ENCODE measurements around the gene TERF2IP.

TERF2IP gene

DNA sequence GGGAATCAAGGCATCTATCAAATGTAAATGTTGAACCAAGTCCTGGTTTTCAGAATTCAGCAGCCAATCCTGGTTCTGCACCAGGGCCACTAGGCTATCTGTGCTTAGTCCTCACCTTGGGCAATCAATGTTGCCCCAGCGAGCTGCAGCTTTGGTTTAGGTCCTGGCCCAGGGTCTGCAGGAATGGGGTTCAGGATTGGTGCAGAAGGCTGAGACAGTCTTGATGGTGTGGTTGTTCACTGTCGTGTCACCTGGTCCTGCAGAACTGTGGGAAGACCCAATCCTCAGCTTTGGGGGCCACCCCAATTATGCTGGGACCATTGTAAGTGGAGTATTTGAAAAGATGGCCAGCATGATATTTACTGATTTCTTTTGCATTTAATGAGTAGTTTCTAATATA, 10.6 kb downstream of the TERF2IP start:
- ChIA-PET CTCF (interaction anchor here (0.7 to 1.1 kb wide), 2 partner anchors 10 to 186 kb away, joined by 3 read pairs; no protein-coding TSS in a partner anchor), POLR2A (interaction anchor here (2.5 kb wide), 1 partner anchor 10 kb away, joined by 10 read pairs; the partner anchor contains the start of genes KARS1 and TERF2IP)
- Histone ChIP-seq H3K36me3 (ENCODE audit: control insufficient read depth in 2 of 2, insufficient read depth in 1 of 2, low read length in 2 of 2) (peaks cover 43 to 59% of the 10 kb centered on the region in 2 experiments), H3K4me3 (ENCODE audit: low read depth, low read length) (no peak overlapping the region), H3K27ac (ENCODE audit: extremely low read depth, low read depth, low read length) (no peak overlapping the region), H3K4me1 (ENCODE audit: control insufficient read depth, insufficient read depth, low read length) (no peaks in the 10 kb centered on the region), H3K9me3 (ENCODE audit: control insufficient read depth, insufficient read depth, low read depth, low read length) (no peaks in the 10 kb centered on the region)
- no peak for TF ChIP-seq ZNF354C (tag by site-specific recombination; IDR thresholded peaks at IDR 0.05; ENCODE audit: borderline replicate concordance, low read depth)
- TF ChIP-seq YY1 (tag by site-specific recombination; IDR thresholded peaks at IDR 0.05), result no peak

DNA sequence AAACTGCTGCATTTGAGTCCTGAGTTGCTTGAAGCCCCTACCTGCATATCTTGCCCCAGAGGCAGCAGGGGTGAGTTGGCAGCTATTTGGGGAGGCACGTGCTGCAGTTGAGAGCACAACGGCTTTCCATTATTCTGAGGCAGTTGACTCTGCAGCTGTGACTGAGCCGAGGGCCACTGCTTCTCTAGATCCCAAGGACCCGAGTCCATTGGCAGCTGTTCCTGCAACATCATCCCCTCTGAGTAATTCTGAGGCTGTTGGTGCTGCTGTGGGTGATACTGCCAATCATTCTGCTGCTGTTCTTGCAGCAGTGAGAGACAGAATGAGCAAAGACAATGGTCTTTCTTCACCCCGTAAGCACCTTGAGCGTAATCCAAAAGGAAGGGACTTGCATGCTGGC, 12.7 kb downstream of the TERF2IP start:
- Histone ChIP-seq H3K27ac (ENCODE audit: extremely low read depth, low read depth, low read length) (no peak overlapping the region), H3K4me1 (ENCODE audit: control insufficient read depth, insufficient read depth, low read length) (no peaks in the 10 kb centered on the region), H3K4me3 (ENCODE audit: low read depth, low read length) (no peak overlapping the region), H3K36me3 (ENCODE audit: control insufficient read depth in 2 of 2, insufficient read depth in 1 of 2, low read length in 2 of 2) (peaks cover 30 to 44% of the 10 kb centered on the region in 2 experiments), H3K9me3 (ENCODE audit: control insufficient read depth, insufficient read depth, low read depth, low read length) (no peaks in the 10 kb centered on the region)
- TF ChIP-seq, protein P1, sequence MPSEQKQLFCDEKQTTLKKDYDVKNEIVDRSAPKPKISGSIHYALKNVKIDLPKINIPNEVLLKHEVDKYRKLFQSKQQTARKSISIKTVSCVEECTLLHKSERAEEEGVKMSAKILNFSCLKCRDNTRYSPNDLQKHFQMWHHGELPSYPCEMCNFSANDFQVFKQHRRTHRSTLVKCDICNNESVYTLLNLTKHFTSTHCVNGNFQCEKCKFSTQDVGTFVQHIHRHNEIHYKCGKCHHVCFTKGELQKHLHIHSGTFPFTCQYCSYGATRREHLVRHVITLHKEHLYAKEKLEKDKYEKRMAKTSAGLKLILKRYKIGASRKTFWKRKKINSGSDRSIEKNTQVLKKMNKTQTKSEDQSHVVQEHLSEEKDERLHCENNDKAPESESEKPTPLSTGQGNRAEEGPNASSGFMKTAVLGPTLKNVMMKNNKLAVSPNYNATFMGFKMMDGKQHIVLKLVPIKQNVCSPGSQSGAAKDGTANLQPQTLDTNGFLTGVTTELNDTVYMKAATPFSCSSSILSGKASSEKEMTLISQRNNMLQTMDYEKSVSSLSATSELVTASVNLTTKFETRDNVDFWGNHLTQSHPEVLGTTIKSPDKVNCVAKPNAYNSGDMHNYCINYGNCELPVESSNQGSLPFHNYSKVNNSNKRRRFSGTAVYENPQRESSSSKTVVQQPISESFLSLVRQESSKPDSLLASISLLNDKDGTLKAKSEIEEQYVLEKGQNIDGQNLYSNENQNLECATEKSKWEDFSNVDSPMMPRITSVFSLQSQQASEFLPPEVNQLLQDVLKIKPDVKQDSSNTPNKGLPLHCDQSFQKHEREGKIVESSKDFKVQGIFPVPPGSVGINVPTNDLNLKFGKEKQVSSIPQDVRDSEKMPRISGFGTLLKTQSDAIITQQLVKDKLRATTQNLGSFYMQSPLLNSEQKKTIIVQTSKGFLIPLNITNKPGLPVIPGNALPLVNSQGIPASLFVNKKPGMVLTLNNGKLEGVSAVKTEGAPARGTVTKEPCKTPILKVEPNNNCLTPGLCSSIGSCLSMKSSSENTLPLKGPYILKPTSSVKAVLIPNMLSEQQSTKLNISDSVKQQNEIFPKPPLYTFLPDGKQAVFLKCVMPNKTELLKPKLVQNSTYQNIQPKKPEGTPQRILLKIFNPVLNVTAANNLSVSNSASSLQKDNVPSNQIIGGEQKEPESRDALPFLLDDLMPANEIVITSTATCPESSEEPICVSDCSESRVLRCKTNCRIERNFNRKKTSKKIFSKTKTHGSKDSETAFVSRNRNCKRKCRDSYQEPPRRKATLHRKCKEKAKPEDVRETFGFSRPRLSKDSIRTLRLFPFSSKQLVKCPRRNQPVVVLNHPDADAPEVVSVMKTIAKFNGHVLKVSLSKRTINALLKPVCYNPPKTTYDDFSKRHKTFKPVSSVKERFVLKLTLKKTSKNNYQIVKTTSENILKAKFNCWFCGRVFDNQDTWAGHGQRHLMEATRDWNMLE (tag by site-specific recombination; conservative IDR thresholded peaks at IDR 0.05; ENCODE audit: low read depth), result no peak
- no peak for TF ChIP-seq ZNF239 (tag by site-specific recombination; IDR thresholded peaks at IDR 0.05)
- TF ChIP-seq, protein P2, sequence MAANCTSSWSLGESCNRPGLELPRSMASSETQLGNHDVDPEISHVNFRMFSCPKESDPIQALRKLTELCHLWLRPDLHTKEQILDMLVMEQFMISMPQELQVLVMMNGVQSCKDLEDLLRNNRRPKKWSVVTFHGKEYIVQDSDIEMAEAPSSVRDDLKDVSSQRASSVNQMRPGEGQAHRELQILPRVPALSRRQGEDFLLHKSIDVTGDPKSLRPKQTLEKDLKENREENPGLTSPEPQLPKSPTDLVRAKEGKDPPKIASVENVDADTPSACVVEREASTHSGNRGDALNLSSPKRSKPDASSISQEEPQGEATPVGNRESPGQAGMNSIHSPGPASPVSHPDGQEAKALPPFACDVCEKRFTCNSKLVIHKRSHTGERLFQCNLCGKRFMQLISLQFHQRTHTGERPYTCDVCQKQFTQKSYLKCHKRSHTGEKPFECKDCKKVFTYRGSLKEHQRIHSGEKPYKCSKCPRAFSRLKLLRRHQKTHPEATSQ (tag by site-specific recombination; IDR thresholded peaks at IDR 0.05), result no peak
- TF ChIP-seq ZNF169 (tag by site-specific recombination; IDR thresholded peaks at IDR 0.05), result no peak
- CTCF ChIA-PET, result no interaction called here
- POLR2A ChIA-PET, result interaction anchor here (2.5 kb wide), 1 partner anchor 12 kb away, joined by 10 read pairs; the partner anchor contains the start of genes KARS1 and TERF2IP

DNA sequence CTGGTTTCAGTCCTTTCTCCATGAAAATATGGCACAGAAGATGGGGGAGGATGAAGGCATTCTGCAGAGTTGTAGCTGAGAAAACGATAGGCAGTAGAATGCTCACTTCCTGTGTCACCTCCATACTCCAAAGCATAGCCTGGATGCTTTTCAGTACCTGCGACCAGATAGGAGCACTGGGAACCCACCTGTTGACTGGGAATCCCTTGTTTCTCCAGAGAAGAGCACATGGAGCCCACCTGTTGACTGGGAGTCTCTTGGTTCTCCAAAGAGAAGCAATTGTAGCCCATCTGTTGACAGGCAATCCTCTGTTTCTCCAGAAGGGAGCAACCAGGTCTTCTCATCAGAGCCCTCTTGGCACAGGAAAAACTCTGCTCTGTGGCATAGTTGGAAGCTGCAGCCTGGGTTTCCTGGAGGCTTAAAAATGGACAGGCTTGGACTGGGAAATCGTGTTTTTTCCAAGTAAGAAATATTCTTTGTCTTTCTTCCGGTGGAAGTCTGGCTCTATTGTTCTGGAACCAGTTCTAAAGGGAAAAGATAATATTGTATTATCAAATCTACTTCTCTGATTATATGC, 13.2 kb downstream of the TERF2IP start:
- H3K4me1 ChIP-seq (ENCODE audit: control insufficient read depth, insufficient read depth, low read length), result no peaks in the 10 kb centered on the region
- ChIA-PET POLR2A (no interaction called here), CTCF (no interaction called here)
- H3K27ac ChIP-seq (ENCODE audit: extremely low read depth, low read depth, low read length), result no peak overlapping the region
- no peaks in the 10 kb centered on the region for H3K9me3 ChIP-seq (ENCODE audit: control insufficient read depth, insufficient read depth, low read depth, low read length)
- TF ChIP-seq SCRT2 (tag by site-specific recombination; IDR thresholded peaks at IDR 0.05) (peak; percentile 97), ZNF677 (tag by site-specific recombination; IDR thresholded peaks at IDR 0.05) (no peak), SCRT1 (tag by site-specific recombination; IDR thresholded peaks at IDR 0.05; ENCODE audit: borderline replicate concordance) (peak; percentile 96)
- no peak overlapping the region for H3K4me3 ChIP-seq (ENCODE audit: low read depth, low read length)
- peaks cover 25 to 39% of the 10 kb centered on the region in 2 experiments; a peak in 2 of 3 replicates for H3K36me3 ChIP-seq (ENCODE audit: control insufficient read depth in 2 of 2, insufficient read depth in 1 of 2, low read length in 2 of 2)

DNA sequence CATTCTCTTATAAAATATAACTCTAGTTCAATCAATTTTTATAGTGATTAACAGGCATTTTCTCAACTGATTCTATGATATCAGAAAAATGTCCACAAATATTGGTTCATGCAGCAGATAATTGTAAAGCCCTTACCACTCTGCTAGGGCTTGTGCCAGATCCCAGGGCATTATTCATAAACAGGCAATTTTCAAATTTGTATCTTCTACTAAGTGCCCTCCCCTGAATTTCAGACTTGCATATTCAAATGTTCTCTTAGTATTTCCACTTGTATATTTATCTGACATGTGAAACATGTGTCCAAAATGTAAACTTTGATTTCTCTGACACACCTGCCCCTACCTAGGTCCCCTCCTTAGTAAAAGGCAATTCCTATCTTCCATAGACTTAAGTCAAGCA, 19.9 kb downstream of the TERF2IP start:
- ChIA-PET CTCF (no interaction called here), POLR2A (no interaction called here)
- peaks cover 0 to 4% of the 10 kb centered on the region in 2 experiments; a peak in 1 of 3 replicates for H3K36me3 ChIP-seq (ENCODE audit: control insufficient read depth in 2 of 2, insufficient read depth in 1 of 2, low read length in 2 of 2)
- no peaks in the 10 kb centered on the region for H3K9me3 ChIP-seq (ENCODE audit: control insufficient read depth, insufficient read depth, low read depth, low read length)
- TF ChIP-seq, protein P3, sequence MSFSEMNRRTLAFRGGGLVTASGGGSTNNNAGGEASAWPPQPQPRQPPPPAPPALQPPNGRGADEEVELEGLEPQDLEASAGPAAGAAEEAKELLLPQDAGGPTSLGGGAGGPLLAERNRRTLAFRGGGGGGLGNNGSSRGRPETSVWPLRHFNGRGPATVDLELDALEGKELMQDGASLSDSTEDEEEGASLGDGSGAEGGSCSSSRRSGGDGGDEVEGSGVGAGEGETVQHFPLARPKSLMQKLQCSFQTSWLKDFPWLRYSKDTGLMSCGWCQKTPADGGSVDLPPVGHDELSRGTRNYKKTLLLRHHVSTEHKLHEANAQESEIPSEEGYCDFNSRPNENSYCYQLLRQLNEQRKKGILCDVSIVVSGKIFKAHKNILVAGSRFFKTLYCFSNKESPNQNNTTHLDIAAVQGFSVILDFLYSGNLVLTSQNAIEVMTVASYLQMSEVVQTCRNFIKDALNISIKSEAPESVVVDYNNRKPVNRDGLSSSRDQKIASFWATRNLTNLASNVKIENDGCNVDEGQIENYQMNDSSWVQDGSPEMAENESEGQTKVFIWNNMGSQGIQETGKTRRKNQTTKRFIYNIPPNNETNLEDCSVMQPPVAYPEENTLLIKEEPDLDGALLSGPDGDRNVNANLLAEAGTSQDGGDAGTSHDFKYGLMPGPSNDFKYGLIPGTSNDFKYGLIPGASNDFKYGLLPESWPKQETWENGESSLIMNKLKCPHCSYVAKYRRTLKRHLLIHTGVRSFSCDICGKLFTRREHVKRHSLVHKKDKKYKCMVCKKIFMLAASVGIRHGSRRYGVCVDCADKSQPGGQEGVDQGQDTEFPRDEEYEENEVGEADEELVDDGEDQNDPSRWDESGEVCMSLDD (tag by site-specific recombination; IDR thresholded peaks at IDR 0.05), result no peak
- no peak for TF ChIP-seq GLI4 (tag by site-specific recombination; IDR thresholded peaks at IDR 0.05)
- no peak for TF ChIP-seq ZNF768 (tag by site-specific recombination; IDR thresholded peaks at IDR 0.05)
- no peaks in the 10 kb centered on the region for H3K4me1 ChIP-seq (ENCODE audit: control insufficient read depth, insufficient read depth, low read length)
- no peak overlapping the region for H3K27ac ChIP-seq (ENCODE audit: extremely low read depth, low read depth, low read length)
- no peak overlapping the region for H3K4me3 ChIP-seq (ENCODE audit: low read depth, low read length)

Measured in HEK293 (cell line).